ENCODE measurements around the gene ARFGEF2. TPM values are rescaled to one million over a fixed set of nuclear protein-coding genes. Genes with fewer than 3 reads are reported as not detected.

The ARFGEF2 gene
- total RNA-seq, 1 donor from 2014 or later = 32.5 TPM

- DNase-seq (ENCODE audit: extremely low spot score, unreplicated experiment) = no peak
- Mint-ChIP-seq H3K36me3 (ENCODE audit: unreplicated experiment) (peaks cover 47% of the 10 kb centered on the region), H3K4me3 (ENCODE audit: unreplicated experiment) (no peak overlapping the region), H3K27ac (ENCODE audit: unreplicated experiment) (no peak overlapping the region), H3K27me3 (ENCODE audit: unreplicated experiment) (no peaks in the 10 kb centered on the region), H3K9me3 (ENCODE audit: unreplicated experiment) (no peaks in the 10 kb centered on the region), H3K4me1 (ENCODE audit: unreplicated experiment) (peaks cover 4% of the 10 kb centered on the region)
- no peak for TF ChIP-seq CTCF (IDR thresholded peaks at IDR 0.05)
Observed at GRCh38 chr20:48958743-48959142, 37.2 kb downstream of the ARFGEF2 start.

- Mint-ChIP-seq H3K36me3 (ENCODE audit: unreplicated experiment) (peaks cover 44% of the 10 kb centered on the region), H3K27ac (ENCODE audit: unreplicated experiment) (no peak overlapping the region), H3K4me1 (ENCODE audit: unreplicated experiment) (peaks cover 4% of the 10 kb centered on the region), H3K4me3 (ENCODE audit: unreplicated experiment) (no peak overlapping the region), H3K9me3 (ENCODE audit: unreplicated experiment) (no peaks in the 10 kb centered on the region), H3K27me3 (ENCODE audit: unreplicated experiment) (no peaks in the 10 kb centered on the region)
- TF ChIP-seq CTCF (IDR thresholded peaks at IDR 0.05) = no peak
- no peak for DNase-seq (ENCODE audit: extremely low spot score, unreplicated experiment)
Observed at GRCh38 chr20:48959899-48960550, 38.5 kb downstream of the ARFGEF2 start.

- no peak for TF ChIP-seq CTCF (IDR thresholded peaks at IDR 0.05)
- Mint-ChIP-seq H3K27me3 (ENCODE audit: unreplicated experiment) (no peaks in the 10 kb centered on the region), H3K9me3 (ENCODE audit: unreplicated experiment) (no peaks in the 10 kb centered on the region), H3K27ac (ENCODE audit: unreplicated experiment) (no peak overlapping the region), H3K4me1 (ENCODE audit: unreplicated experiment) (peaks cover under 1% of the 10 kb centered on the region), H3K36me3 (ENCODE audit: unreplicated experiment) (peaks cover 38% of the 10 kb centered on the region), H3K4me3 (ENCODE audit: unreplicated experiment) (no peak overlapping the region)
- DNase-seq (ENCODE audit: extremely low spot score, unreplicated experiment) = no peak
Observed at GRCh38 chr20:48962421-48962820, 40.9 kb downstream of the ARFGEF2 start.

- Mint-ChIP-seq H3K4me1 (ENCODE audit: unreplicated experiment) (no peaks in the 10 kb centered on the region), H3K36me3 (ENCODE audit: unreplicated experiment) (peaks cover 41% of the 10 kb centered on the region), H3K9me3 (ENCODE audit: unreplicated experiment) (no peaks in the 10 kb centered on the region), H3K27me3 (ENCODE audit: unreplicated experiment) (no peaks in the 10 kb centered on the region), H3K4me3 (ENCODE audit: unreplicated experiment) (no peak overlapping the region), H3K27ac (ENCODE audit: unreplicated experiment) (no peak overlapping the region)
- TF ChIP-seq CTCF (IDR thresholded peaks at IDR 0.05) = no peak
- DNase-seq (ENCODE audit: extremely low spot score, unreplicated experiment) = no peak
Observed at GRCh38 chr20:48962976-48963771, 41.7 kb downstream of the ARFGEF2 start.

- Mint-ChIP-seq H3K4me3 (ENCODE audit: unreplicated experiment) (no peak overlapping the region), H3K4me1 (ENCODE audit: unreplicated experiment) (no peaks in the 10 kb centered on the region), H3K36me3 (ENCODE audit: unreplicated experiment) (peaks cover 55% of the 10 kb centered on the region), H3K9me3 (ENCODE audit: unreplicated experiment) (no peaks in the 10 kb centered on the region), H3K27me3 (ENCODE audit: unreplicated experiment) (no peaks in the 10 kb centered on the region), H3K27ac (ENCODE audit: unreplicated experiment) (no peak overlapping the region)
- TF ChIP-seq CTCF (IDR thresholded peaks at IDR 0.05) = no peak
- no peak for DNase-seq (ENCODE audit: extremely low spot score, unreplicated experiment)
Observed at GRCh38 chr20:48965189-48965910, 43.8 kb downstream of the ARFGEF2 start.

Measured in osteocyte (in vitro differentiated cells).